PFSK-1 (cell line): ENCODE data around the gene AVPI1.

Source experiments
- POLR2AphosphoS5 ChIP-seq: IDR thresholded peaks from 2 replicates; pipeline ENCODE4 v1.6.1; 2012; ENCODE audit warnings: low read depth, mild to moderate bottlenecking, control low read depth, low read length, moderate library complexity
- REST ChIP-seq, 2 experiments: IDR thresholded peaks; 2 replicates each; pipeline versions ENCODE4 v1.6.1 to v1.8.0; 2011 to 2012; ENCODE audit warnings: low read depth in 2 of 2, low read length in 2 of 2, control low read depth in 1 of 2, inconsistent platforms in 1 of 2, mild to moderate bottlenecking in 1 of 2, moderate library complexity in 1 of 2; ENCODE audit not compliant: insufficient read depth in 1 of 2
- SIN3A ChIP-seq: IDR thresholded peaks from 2 replicates; pipeline ENCODE4 v1.6.1; 2012; ENCODE audit warnings: mild to moderate bottlenecking, low read length, moderate library complexity, borderline replicate concordance; ENCODE audit not compliant: insufficient read depth
- TAF1 ChIP-seq: IDR thresholded peaks from 2 replicates; pipeline ENCODE4 v1.6.1; 2012; ENCODE audit warnings: low read length, control low read depth, borderline replicate concordance; ENCODE audit not compliant: insufficient read depth

- no peak for TF ChIP-seq SIN3A
- no peak for TF ChIP-seq POLR2AphosphoS5
- no peak for TF ChIP-seq TAF1
- no peak for TF ChIP-seq REST (IDR thresholded peaks at IDR 0.05; ENCODE audit: insufficient read depth in 1 of 2, low read depth in 2 of 2, low read length in 2 of 2)
Measured at GRCh38 chr10:97669571-97669970, 17.5 kb downstream of the AVPI1 start.
